HFF-Myc (cell line): ENCODE results near the gene DHFR.

ENCODE experiments used
- DNase-seq: peaks from one replicate; pipeline ENCODE4 v3.0.0-alpha.2; 2011; ENCODE audit warnings: low read depth; ENCODE audit errors: extremely low read depth
- H3K4me3 ChIP-seq: replicated peaks from 2 replicates; pipeline ENCODE4 v1.5.1; 2011; ENCODE audit warnings: low read depth, mild to moderate bottlenecking, control low read depth, low read length
- TF ChIP-seq, protein P1 (sequence below): IDR thresholded peaks from 2 replicates; pipeline ENCODE4 v1.5.1; 2012; ENCODE audit warnings: mild to moderate bottlenecking, low read depth, low read length, control low read depth; ENCODE audit errors: missing control alignments

Gene DHFR

DNA sequence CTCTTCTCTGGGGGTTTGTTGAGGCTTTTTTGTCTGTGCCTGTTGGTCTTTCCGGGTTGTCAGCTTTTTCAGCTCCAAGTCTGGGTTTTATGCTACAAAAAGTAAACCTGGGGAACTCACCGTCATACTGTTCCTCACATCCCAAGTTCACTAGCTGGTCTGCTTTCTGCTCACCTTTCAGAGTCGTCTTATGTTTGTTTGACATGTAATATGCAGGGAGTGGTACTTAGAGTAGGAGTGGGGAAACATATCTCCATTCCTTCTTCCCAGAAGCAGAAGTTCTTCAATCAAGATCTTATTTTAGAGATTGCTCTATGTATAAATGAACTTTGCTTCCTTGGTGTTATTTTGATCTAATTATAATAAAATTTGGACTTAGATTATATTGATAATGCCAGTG, 41.7 kb upstream of the DHFR start:
- no peak for DNase-seq
- no peak overlapping the region for H3K4me3 ChIP-seq
- TF ChIP-seq, protein P1, sequence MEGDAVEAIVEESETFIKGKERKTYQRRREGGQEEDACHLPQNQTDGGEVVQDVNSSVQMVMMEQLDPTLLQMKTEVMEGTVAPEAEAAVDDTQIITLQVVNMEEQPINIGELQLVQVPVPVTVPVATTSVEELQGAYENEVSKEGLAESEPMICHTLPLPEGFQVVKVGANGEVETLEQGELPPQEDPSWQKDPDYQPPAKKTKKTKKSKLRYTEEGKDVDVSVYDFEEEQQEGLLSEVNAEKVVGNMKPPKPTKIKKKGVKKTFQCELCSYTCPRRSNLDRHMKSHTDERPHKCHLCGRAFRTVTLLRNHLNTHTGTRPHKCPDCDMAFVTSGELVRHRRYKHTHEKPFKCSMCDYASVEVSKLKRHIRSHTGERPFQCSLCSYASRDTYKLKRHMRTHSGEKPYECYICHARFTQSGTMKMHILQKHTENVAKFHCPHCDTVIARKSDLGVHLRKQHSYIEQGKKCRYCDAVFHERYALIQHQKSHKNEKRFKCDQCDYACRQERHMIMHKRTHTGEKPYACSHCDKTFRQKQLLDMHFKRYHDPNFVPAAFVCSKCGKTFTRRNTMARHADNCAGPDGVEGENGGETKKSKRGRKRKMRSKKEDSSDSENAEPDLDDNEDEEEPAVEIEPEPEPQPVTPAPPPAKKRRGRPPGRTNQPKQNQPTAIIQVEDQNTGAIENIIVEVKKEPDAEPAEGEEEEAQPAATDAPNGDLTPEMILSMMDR, result no peak

DNA sequence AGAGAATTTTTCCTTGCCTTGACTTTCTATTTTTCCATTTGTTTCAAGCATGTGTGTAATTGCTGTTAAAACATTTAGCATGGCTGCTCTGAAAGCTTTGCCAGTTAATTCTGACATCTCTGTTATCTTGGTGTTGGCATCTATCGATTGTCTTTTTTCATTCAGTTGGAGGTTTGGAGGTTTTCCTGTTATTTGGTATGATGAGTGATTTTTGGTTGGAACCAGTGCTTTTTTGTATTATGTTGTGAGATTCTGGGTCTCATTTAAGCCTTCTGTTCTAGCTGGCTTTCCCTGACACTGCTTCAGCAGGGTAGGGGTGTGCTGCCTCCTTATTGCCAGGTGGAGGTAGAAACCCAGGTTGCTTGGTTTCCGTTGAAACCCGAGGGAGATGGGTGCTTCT, 40.9 kb upstream of the DHFR start:
- no peak for DNase-seq
- TF ChIP-seq, protein P1, result no peak
- H3K4me3 ChIP-seq, result no peak overlapping the region

DNA sequence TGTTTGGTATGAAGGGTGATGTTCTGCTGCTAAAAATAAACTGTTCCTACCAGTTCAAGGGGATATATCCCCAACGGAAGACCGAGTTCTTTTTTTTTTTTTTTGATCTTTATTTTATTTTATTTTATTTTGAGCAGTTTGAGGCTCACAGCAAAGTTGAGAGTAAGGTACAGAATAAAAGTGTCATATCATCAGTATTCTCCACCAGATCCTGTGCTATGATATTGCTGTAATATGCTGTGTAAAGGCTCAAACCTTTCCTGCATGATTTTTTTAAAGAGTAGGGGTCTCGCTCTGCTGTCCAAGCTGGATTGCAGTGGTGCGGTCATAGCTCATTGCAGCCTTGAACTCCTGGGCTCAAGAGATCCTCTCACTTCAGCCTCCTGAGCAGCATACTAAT, 34.8 kb upstream of the DHFR start:
- DNase-seq, result no peak
- TF ChIP-seq, protein P1, result no peak
- H3K4me3 ChIP-seq, result no peak overlapping the region

DNA sequence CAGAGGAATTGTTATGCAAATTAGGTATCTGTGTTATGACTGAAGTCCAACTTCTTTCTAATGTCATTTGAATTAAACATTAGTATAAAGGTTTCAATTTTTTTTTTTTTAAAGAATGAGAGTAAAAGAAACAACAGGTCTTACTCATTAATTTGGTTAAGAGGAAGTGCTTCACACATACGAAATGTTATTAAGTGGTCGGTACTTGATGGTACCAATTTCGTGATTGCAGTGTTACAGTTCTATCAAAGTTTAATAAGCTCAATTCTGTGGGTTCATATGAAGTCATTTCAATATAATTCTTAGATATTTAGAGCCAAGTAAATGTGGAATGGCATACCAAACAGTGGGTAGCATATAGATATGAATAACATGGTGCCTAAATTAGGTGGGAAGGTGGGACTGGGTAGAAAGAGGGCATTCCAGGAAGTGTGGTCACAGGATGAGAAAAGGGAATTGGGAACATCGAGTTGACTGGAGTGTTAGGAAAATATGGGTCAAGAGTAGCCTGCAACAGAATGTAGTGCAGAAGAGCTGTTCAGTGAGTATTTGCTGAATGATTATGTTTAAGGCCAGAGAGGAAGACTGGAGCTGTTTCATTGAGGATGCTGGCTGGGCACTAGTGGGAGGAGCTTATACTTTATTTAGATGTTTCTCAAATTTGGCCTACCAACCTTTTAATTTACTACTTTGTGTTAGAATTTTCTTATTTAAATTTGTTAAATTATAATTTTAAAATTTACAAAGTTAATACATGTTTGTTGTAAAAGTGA, 34.1 kb upstream of the DHFR start:
- DNase-seq, result no peak
- H3K4me3 ChIP-seq, result no peak overlapping the region
- TF ChIP-seq, protein P1, result no peak

DNA sequence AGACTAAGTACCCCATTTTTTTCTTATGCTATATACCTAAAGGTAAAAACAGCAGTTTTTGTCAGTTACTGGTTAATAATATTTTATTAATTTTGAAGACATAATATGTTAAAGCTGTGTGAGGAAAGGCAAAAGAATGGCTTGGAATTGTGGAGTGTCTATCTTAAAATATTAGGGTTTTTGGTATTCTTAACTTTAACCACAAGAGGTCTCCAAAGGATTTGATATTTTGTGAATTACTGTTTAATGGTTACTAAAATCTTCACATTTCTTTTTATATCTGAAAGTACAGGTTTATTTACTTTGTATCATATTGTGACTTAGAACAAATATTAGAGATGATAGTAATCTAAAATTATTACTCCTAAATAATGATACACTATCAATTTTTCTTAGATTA, 32.0 kb upstream of the DHFR start:
- TF ChIP-seq, protein P1, result no peak
- DNase-seq, result no peak
- H3K4me3 ChIP-seq, result no peak overlapping the region

DNA sequence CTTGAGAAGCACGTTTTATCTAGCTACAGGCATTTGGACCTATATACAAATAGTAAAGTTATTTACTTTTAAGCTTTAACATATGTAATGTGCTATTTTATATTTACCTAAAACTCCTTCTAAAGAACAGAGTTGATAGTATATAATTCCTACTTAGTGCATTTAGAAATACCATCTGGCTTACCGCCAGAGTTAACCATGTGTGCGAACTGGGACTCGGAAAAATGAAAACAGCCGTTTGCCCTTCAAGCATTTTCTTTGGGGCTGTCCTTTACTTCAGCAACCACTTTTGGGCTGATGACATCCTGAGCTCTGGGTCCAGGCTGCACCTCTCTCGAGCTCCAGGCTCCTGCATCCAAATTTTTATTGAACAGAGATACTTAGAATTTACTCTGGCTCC, 21.9 kb upstream of the DHFR start:
- no peak overlapping the region for H3K4me3 ChIP-seq
- DNase-seq, result no peak
- TF ChIP-seq, protein P1, result no peak

DNA sequence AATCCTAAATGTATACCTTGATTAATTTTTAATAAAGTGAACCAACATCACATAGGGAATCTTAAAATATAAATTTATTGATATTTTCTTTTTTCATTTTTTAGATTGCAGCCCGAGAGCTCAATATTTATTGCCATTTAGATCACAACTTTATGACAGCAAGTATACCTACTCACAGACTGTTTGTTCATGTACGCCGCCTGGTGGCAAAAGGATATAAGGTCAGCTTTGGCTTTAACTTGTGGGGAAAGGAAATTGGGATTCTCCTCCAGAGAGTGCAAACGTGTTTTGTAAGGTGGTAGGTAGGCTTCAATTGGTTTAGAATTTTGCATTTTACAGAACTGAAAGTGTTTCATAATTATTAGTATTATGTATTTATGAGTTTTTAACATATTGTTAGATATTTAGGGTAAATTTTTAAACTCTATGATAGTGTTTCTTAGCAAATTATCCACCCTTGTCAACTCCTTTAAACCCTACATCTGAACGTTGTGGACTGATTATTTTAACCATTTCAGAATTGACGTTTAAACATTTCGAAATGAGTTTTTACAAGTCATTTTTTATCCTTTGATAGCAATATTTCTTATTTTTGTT, 17.5 kb upstream of the DHFR start:
- TF ChIP-seq, protein P1, result peak; percentile 82
- no peak overlapping the region for H3K4me3 ChIP-seq
- DNase-seq, result peak; percentile 29
